Astrocyte (in vitro differentiated cells and primary cell): Measurements from ENCODE around the gene PAOX. TPM values are rescaled to one million over a fixed set of nuclear protein-coding genes. Genes with fewer than 3 reads are reported as not detected.
A peak's percentile ranks its signal among the peaks of the same experiment; 100 is the strongest.

Experiments used
- DNase-seq: peaks from one replicate; pipeline ENCODE4 v3.0.0-alpha.2; 2010; ENCODE audit warnings: low read depth
- FAIRE-seq: peaks from 2 replicates; lab custom pipeline; 2011; peaks lifted over from hg19 to GRCh38; lab: Jason Lieb, UNC
- H2AFZ ChIP-seq: 2 replicates; pipeline ENCODE4 v1.6.0; 2012; ENCODE audit warnings: low read depth, low read length, inconsistent platforms
- H3K27ac ChIP-seq: 2 replicates; pipeline ENCODE4 v1.5.1; 2011; ENCODE audit warnings: low read depth, low read length, inconsistent platforms
- H3K27me3 ChIP-seq: 2 replicates; pipeline ENCODE4 v1.6.0; 2011; ENCODE audit warnings: low read length, inconsistent platforms; ENCODE audit not compliant: insufficient read depth
- H3K36me3 ChIP-seq: 2 replicates; pipeline ENCODE4 v1.5.1; 2011; ENCODE audit warnings: low read length, inconsistent platforms; ENCODE audit not compliant: insufficient read depth
- H3K4me1 ChIP-seq: 2 replicates; pipeline ENCODE4 v1.5.1; 2011; ENCODE audit warnings: low read length, inconsistent platforms; ENCODE audit not compliant: insufficient read depth
- H3K4me2 ChIP-seq: 2 replicates; pipeline ENCODE4 v1.6.0; 2012; ENCODE audit warnings: low read length, inconsistent platforms
- H3K4me3 ChIP-seq: 2 replicates; pipeline ENCODE4 v1.5.1; 2011; ENCODE audit warnings: low read depth, mild to moderate bottlenecking, low read length, inconsistent platforms; ENCODE audit not compliant: insufficient read depth
- H3K79me2 ChIP-seq: 2 replicates; pipeline ENCODE4 v1.6.0; 2012; ENCODE audit warnings: mild to moderate bottlenecking, low read length, inconsistent platforms; ENCODE audit not compliant: insufficient read depth
- H3K9ac ChIP-seq: 2 replicates; pipeline ENCODE4 v1.6.0; 2012; ENCODE audit warnings: mild to moderate bottlenecking, low read length, inconsistent platforms
- H3K9me3 ChIP-seq: 2 replicates; pipeline ENCODE4 v1.5.1; 2012; ENCODE audit warnings: low read depth, mild to moderate bottlenecking, low read length, inconsistent platforms; ENCODE audit not compliant: insufficient read depth
- H4K20me1 ChIP-seq: 2 replicates; pipeline ENCODE4 v1.6.0; 2012; ENCODE audit warnings: low read length, inconsistent platforms; ENCODE audit not compliant: insufficient read depth
- H3K27ac Mint-ChIP-seq: one replicate; pipeline ENCODE4 v1.8.0; 2021; ENCODE audit warnings: mild to moderate bottlenecking, mixed read lengths; ENCODE audit not compliant: unreplicated experiment
- H3K27me3 Mint-ChIP-seq: one replicate; pipeline ENCODE4 v1.8.0; 2021; ENCODE audit warnings: low read depth, mixed read lengths; ENCODE audit not compliant: unreplicated experiment
- H3K36me3 Mint-ChIP-seq: one replicate; pipeline ENCODE4 v1.8.0; 2021; ENCODE audit warnings: low read depth, mixed read lengths; ENCODE audit not compliant: unreplicated experiment
- H3K4me1 Mint-ChIP-seq: one replicate; pipeline ENCODE4 v1.8.0; 2021; ENCODE audit warnings: low read depth, mixed read lengths; ENCODE audit not compliant: unreplicated experiment
- H3K4me3 Mint-ChIP-seq: one replicate; pipeline ENCODE4 v1.8.0; 2021; ENCODE audit warnings: mild to moderate bottlenecking, moderate library complexity, mixed read lengths; ENCODE audit not compliant: unreplicated experiment
- H3K9me3 Mint-ChIP-seq: one replicate; pipeline ENCODE4 v1.8.0; 2021; ENCODE audit warnings: mild to moderate bottlenecking, mixed read lengths; ENCODE audit not compliant: unreplicated experiment
- CTCF ChIP-seq: IDR thresholded peaks from 2 replicates; pipeline ENCODE4 v1.5.1; 2011; ENCODE audit warnings: low read depth, mild to moderate bottlenecking, inconsistent platforms, low read length, moderate library complexity; ENCODE audit not compliant: insufficient read depth
- EZH2 ChIP-seq: IDR thresholded peaks from 2 replicates; pipeline ENCODE4 v1.6.1; 2012; ENCODE audit warnings: mild to moderate bottlenecking, low read length, inconsistent platforms; ENCODE audit not compliant: insufficient read depth
- total RNA-seq: library from RNA; stranded (reverse); gene quantifications from 2 replicates; pipeline ENCODE4 v1.2.1, GENCODE V29; 2021

PAOX gene
- total RNA-seq, 1 donor from 2014 or later: 7.9 TPM

- no peak for TF ChIP-seq EZH2
- no peak for TF ChIP-seq CTCF
- Histone ChIP-seq H3K27ac (peak overlapping the region; percentile 31), H3K79me2 (peaks cover 57% of the 10 kb centered on the region), H3K9me3 (no peaks in the 10 kb centered on the region), H3K4me3 (no peak overlapping the region), H3K4me2 (peak overlapping the region; percentile 70), H3K36me3 (peaks cover 21% of the 10 kb centered on the region), H3K27me3 (no peaks in the 10 kb centered on the region), H4K20me1 (peaks cover 46% of the 10 kb centered on the region), H2AFZ (no peak overlapping the region), H3K4me1 (peaks cover 10% of the 10 kb centered on the region), H3K9ac (peak overlapping the region; percentile 13)
- peaks cover 39% of the 10 kb centered on the region for H3K36me3 Mint-ChIP-seq
- no peak for FAIRE-seq
- H3K4me3 Mint-ChIP-seq: peak overlapping the region; percentile 47
- DNase-seq: peak; percentile 49
- H3K27ac Mint-ChIP-seq: peak overlapping the region; percentile 80
- H3K4me1 Mint-ChIP-seq: peaks cover 34% of the 10 kb centered on the region
- H3K9me3 Mint-ChIP-seq: no peaks in the 10 kb centered on the region
- no peaks in the 10 kb centered on the region for H3K27me3 Mint-ChIP-seq
Observed at GRCh38 chr10:133405272-133405671, 26.2 kb downstream of the PAOX start.

- Histone ChIP-seq H2AFZ (no peak overlapping the region), H4K20me1 (peaks cover 48% of the 10 kb centered on the region), H3K4me1 (peaks cover 10% of the 10 kb centered on the region), H3K4me3 (no peak overlapping the region), H3K4me2 (peak overlapping the region; percentile 70), H3K36me3 (peaks cover 25% of the 10 kb centered on the region), H3K27ac (peak overlapping the region; percentile 31), H3K27me3 (no peaks in the 10 kb centered on the region), H3K9me3 (no peaks in the 10 kb centered on the region), H3K79me2 (peaks cover 64% of the 10 kb centered on the region), H3K9ac (peak overlapping the region; percentile 13)
- FAIRE-seq (no peak), DNase-seq (peak; percentile 65)
- Mint-ChIP-seq H3K4me3 (no peak overlapping the region), H3K4me1 (peaks cover 28% of the 10 kb centered on the region), H3K27me3 (no peaks in the 10 kb centered on the region), H3K9me3 (no peaks in the 10 kb centered on the region), H3K36me3 (peaks cover 45% of the 10 kb centered on the region), H3K27ac (peak overlapping the region; percentile 80)
- TF ChIP-seq EZH2: no peak
- TF ChIP-seq CTCF: no peak
Observed at GRCh38 chr10:133405844-133406527, 26.9 kb downstream of the PAOX start.
